Stimulated activated CD4-positive, alpha-beta T cell treated with anti-CD3 and anti-CD28 coated beads, TNF-alpha, amount 100 ng/mL, for 1 hour (primary cell): ENCODE measurements around the gene HCN2.

Experiments used
- DNase-seq, 3 donors: peaks; one replicate each; pipeline ENCODE4 v3.0.0-alpha.2; 2020; ENCODE audit warnings: low read depth in 3 of 3, low spot score in 1 of 3

HCN2 gene

GRCh38 chr19:589693-590395 lies at the start of gene HCN2:
TSS of gene HCN2 (plus strand) at chr19:589881. CDS start at chr19:589946, 65 bp downstream.
- DNase-seq, result no peak

DNA sequence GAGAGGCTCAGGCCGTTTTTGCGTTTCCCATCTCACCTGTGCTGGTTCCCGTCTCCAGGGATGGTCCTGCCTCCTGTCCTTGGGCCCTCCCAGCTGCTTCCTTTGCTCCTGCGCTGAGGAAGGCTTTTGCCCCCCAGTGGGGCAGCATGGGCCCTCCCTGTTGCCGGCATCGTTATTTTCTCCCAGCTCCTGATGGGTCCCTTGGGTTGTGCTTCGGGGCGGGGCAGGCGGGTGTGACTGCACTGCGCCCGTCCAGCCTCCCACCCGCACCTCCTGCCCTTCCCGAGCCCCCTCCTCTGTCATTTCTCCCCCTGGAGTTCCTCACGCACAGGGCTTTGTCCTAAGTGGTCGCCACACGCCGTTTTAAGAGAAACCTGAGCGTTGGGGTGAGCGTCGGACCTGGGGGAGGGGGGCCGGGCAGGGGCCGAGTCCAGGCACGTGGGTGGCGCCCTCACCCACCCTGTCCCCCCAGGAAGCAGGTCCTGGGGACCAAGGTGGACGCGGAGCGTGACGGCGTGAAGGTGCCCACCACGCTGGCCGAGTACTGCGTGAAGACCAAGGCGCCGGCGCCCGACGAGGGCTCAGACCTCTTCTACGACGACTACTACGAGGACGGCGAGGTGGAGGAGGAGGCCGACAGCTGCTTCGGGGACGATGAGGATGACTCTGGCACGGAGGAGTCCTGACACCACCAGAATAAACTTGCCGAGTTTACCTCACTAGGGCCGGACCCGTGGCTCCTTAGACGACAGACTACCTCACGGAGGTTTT lies 48.6 kb upstream of the HCN2 start:
- DNase-seq, result no peak

DNA sequence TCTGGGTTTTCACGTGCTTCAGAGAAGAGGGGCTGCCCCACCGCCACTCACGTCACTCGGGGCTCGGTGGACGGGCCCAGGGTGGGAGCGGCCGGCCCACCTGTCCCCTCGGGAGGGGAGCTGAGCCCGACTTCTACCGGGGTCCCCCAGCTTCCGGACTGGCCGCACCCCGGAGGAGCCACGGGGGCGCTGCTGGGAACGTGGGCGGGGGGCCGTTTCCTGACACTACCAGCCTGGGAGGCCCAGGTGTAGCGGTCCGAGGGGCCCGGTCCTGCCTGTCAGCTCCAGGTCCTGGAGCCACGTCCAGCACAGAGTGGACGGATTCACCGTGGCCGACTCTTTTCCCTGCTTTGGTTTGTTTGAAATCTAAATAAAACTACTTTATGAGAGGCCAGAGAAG lies 48.0 kb upstream of the HCN2 start:
- no peak for DNase-seq

DNA sequence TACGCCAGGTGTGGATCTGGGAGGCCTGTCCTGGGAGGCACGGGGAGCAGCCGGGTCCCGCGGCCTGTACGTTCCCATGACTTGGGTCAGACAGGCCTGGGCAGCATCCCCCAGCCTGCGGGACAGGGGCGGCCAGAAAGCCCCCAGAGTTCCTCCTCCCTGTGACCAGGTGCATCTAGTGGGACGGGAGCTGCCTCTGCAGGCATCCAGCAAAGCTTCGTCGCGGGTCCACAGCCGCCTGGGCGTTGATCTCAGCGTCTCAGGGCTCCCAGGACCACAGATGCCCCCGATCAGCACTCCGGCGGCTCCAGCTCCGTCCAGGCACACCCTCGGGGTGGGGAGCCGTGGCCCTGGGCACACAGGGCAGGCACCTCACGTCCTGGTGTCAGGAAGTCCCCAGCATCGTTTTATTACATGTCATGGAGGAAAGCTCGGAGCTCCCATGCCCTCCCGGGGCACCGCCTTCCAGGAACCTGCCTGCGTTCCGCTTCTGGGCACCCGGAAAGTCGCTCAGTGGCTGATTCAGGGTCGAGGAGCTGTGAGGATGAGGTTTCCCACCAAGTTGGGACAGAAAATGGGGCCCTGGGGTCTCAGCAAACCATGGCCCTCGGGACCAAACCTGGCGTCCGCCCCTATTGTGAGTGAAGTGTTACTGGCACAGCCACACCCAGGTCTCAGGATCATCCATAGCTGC lies 47.4 kb upstream of the HCN2 start:
- DNase-seq, result no peak

- DNase-seq, result peak; percentile 47 to 58 (median 50)
Measured at GRCh38 chr19:543910-544608, 45.6 kb upstream of the HCN2 start, which contains the start of gene GZMM. TSS of gene GZMM (plus strand) at chr19:544053. CDS start at chr19:544072, 19 bp downstream.

- DNase-seq, result no peak
Measured at GRCh38 chr19:547117-547516, 42.6 kb upstream of the HCN2 start.

- no peak for DNase-seq
Measured at GRCh38 chr19:547836-548720, 41.6 kb upstream of the HCN2 start.

DNA sequence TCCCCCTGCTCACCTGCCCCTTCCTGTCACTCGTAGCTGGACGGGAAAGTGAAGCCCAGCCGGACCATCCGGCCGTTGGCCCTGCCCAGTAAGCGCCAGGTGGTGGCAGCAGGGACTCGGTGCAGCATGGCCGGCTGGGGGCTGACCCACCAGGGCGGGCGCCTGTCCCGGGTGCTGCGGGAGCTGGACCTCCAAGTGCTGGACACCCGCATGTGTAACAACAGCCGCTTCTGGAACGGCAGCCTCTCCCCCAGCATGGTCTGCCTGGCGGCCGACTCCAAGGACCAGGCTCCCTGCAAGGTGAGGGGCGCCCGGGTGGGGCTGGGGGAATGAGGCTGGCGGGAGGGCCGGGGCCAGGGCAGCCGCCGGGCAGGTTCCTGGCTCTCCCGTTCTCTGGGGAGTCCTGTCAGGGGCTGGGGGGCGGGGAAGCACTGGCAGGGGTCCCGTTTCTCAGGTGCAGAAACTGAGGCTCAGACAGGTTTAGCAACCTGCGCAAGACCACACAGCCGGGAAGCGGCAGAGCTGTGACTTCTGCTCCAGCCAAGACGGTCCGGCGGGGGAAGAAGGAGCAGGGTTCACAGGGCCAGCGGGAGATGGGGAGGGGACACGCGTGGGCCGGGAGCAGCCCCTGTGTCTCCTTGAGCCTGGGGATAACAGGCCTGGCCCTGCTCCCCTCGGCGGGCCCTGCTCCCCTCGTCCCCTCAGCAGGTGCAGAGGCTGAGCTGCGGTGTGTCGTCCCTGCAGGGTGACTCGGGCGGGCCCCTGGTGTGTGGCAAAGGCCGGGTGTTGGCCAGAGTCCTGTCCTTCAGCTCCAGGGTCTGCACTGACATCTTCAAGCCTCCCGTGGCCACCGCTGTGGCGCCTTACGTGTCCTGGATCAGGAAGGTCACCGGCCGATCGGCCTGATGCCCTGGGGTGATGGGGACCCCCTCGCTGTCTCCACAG lies 40.5 kb upstream of the HCN2 start:
- DNase-seq, result no peak

GRCh38 chr19:554817-555216 lies 34.9 kb upstream of the HCN2 start:
- no peak for DNase-seq

DNA sequence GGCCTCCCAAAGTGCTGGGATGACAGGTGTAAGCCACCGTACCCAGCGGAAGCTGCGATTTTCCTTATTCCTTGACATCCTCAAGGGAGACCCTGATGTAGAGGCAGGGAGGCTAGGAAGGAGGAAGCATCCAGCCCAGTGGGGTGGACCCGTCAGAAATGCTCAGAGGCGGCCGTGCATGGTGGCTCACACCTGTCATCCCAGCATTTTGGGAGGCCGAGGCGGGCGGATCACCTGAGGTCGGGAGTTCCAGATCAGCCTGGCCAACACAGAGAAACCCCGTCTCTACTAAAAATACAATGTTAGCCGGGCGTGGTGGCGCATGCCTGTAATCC lies 34.2 kb upstream of the HCN2 start:
- no peak for DNase-seq

DNA sequence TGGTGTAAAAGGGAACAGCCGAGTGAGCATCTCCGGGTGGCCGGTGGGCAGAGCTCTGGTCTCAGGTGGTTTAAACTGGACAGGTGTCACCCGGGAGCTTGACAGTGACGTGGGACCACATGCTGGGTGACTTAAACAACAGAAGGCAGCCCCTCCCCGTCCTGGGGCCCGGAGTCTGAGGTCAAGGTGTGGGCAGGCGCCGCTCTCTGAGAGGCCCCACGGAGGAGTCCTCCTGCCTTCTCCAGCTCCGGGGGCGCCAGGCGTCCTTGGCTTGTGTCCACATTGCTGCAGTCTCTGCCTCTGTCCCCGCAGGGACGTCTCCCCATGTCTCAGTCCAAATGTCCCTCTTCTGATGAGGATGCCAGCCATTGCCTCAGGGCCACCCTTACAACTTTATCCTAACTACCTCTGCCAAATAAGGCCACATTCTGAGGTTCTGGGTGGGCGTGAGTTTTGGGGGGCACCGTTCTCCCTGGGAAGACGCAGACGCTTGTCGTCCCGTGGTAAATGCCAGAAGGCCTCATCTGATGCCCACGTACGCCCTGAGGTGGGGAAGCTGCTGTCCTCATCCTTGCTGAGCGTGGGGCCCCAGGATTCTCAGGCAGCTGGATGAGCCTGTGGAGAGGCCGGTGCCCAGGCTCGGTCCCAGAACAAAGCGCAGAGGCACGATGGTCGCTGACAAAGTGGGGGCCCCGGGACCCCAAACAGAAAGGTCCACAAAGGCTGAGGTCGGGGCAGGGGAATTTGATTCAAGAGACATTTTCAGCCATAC lies 32.9 kb upstream of the HCN2 start:
- DNase-seq, result no peak

DNA sequence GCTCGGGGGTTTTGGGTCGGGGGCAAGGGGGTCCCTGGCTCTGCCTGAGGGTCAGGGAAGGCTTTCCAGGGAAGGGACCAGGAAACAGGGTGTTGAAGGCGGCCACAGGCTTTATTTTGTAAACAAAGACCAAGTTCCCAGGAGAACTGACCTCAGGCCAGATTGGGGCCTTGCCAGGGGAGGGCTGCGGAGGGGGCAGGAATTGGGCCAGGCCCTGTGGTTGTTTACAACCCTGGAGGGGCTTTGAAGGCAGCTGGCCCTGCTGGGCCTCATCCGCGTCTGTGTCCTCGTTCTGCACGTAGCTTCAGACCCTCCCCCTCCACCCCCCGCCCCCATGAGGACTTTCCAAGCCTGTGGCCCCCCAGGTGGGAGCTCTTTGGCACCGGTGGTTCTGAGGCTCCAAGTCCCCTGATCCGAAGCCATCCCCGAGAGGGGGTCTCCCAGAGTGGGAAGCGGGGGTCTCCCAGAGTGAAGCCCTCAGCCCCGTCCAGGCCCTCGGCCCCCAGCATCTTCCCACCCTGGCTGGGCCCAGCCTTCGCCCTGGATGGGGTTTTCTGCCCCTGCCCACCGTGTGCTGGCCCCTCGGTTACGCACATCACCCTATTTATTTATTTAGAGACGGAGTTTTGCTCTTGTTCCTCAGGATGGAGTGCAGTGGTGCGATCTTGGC lies 30.8 kb upstream of the HCN2 start:
- DNase-seq, result no peak

GRCh38 chr19:560121-560520 lies 29.6 kb upstream of the HCN2 start:
- DNase-seq, result no peak

GRCh38 chr19:566403-566802 lies 23.3 kb upstream of the HCN2 start:
- DNase-seq, result no peak

- no peak for DNase-seq
Measured at GRCh38 chr19:566844-567243, 22.8 kb upstream of the HCN2 start.

DNA sequence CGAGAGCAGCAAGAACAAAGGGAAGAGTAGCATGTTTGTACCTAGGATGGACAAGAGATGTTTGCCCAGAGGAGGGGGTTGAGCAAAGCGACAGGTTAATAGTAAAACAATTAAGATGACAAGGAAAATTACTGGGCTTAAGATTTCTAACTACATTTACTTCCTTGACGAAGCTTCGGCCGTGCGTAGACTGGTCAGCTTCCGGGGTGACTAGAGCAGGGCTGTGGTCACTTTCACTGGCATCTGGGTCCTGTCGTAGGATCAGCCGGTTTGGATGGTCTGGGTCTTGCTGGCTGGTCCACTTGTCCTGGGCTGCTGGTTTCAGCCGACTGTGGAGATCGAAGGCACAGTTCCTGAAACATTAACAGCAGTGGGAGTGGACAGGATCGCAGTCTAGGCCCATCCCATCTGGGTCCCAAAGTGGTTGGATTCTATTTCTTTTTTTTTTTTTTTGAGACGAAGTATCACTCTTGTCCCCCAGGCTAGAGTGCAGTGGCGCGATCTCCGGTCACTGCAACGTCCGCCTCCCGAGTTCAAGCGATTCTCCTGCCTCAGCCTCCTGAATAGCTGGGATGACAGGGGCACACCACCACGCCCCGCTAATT lies 22.3 kb upstream of the HCN2 start:
- no peak for DNase-seq

DNA sequence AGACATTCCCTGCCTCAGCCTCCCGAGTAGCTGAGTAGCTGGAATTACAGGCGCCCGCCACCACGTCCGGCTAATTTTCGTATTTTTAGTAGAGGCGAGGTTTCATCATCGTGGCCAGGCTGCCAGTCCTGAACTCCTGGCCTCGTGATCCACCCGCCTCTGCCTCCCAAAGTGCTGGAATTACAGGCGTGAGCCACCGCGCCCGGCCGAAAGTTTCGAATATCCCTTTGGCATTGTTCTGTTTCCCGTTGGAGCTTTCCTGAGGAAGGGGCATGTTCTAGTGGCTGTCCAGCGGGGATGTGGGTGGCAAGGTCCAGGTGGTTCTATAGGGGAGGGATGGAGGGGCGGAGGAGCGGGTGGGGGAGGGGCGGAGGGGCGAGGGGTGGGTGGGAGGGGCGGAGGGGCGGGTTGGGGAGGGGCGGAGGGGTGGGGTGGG lies 19.4 kb upstream of the HCN2 start:
- no peak for DNase-seq
